Panc1 (cell line): Measurements from ENCODE around the gene TM9SF4.

Experiments
- SIN3A ChIP-seq: IDR thresholded peaks from 2 replicates; pipeline ENCODE4 v1.6.1; 2012; ENCODE audit warnings: low read depth, mild to moderate bottlenecking, low read length, moderate library complexity, borderline replicate concordance; ENCODE audit not compliant: insufficient read depth
- TF ChIP-seq, protein P1 (sequence below): fragments of 450-650 bp; IDR thresholded peaks from 2 replicates; pipeline ENCODE4 v1.5.1; 2017; ENCODE audit warnings: mild to moderate bottlenecking

DNA sequence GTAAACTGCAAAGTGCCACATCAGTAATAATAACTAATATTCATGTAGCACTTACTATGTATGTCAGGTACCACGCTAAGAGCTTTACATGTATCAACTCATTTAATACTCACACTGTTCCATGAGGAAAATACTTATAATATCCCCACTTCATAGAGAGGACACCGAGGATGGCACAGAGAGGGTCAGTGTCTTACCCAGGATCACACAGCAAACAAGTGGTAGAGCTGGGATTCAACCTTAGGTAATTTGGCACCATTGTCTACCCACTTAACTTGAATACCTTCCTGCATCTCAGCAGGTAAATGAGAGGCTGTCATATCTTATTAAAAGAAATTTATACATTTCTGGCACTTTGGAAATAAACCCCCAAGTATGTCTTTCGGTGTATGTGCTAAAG lies 106.2 kb downstream of the TM9SF4 start:
- TF ChIP-seq, protein P1, sequence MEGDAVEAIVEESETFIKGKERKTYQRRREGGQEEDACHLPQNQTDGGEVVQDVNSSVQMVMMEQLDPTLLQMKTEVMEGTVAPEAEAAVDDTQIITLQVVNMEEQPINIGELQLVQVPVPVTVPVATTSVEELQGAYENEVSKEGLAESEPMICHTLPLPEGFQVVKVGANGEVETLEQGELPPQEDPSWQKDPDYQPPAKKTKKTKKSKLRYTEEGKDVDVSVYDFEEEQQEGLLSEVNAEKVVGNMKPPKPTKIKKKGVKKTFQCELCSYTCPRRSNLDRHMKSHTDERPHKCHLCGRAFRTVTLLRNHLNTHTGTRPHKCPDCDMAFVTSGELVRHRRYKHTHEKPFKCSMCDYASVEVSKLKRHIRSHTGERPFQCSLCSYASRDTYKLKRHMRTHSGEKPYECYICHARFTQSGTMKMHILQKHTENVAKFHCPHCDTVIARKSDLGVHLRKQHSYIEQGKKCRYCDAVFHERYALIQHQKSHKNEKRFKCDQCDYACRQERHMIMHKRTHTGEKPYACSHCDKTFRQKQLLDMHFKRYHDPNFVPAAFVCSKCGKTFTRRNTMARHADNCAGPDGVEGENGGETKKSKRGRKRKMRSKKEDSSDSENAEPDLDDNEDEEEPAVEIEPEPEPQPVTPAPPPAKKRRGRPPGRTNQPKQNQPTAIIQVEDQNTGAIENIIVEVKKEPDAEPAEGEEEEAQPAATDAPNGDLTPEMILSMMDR: no peak
- no peak for TF ChIP-seq SIN3A
